B cell (primary cell): ENCODE results near the gene ERP27. TPM values are rescaled to one million over a fixed set of nuclear protein-coding genes. Genes with fewer than 3 reads are reported as not detected.

Experiments
- ATAC-seq: fragments of 200-7000 bp; cut with Tn5 transposase; one replicate; pipeline ENCODE4 v1.10.0; 2021; ENCODE audit warnings: low read depth, mild to moderate bottlenecking, moderate number of reproducible peaks, moderate library complexity
- CTCF ChIA-PET: fragments of 350-600 bp; sonication (Branson Sonifier 250); formaldehyde crosslinking; loops from one replicate; lab custom pipeline; 2021; ENCODE audit warnings: antibody characterized with exemption, inconsistent platforms; lab: Charles Lee
- POLR2A ChIA-PET: fragments of 350-600 bp; sonication (Branson Sonifier 250); formaldehyde crosslinking; loops from one replicate; lab custom pipeline; 2021; ENCODE audit warnings: antibody characterized with exemption; lab: Charles Lee
- DNase-seq: peaks from one replicate; pipeline ENCODE4 v3.0.0; 2013
- H2AFZ ChIP-seq: 2 replicates; pipeline ENCODE4 v1.6.1; 2012; ENCODE audit warnings: mild to moderate bottlenecking, low read depth, low read length; ENCODE audit not compliant: insufficient read depth, poor library complexity, severe bottlenecking
- H3K27ac ChIP-seq, 2 donors: 1 replicate in 1 of 2; 2 replicates in 1 of 2; pipeline ENCODE4 v1.5.1; 2012 to 2013; ENCODE audit warnings: low read length in 2 of 2, mild to moderate bottlenecking in 2 of 2, moderate library complexity in 1 of 2
- H3K27me3 ChIP-seq, 4 experiments: fragments of 200-600 bp in 1 of 4; sonication (generic) in 1 of 4; replicated peaks in 1 of 4; 1 replicate in 2 of 4; 2 replicates in 2 of 4; pipeline versions ENCODE4 v1.6.1 to v1.7.0; 2013 to 2016; ENCODE audit warnings: low read length in 3 of 4, mild to moderate bottlenecking in 2 of 4, mixed read lengths in 1 of 4, moderate library complexity in 1 of 4; ENCODE audit not compliant: insufficient read depth in 4 of 4, control insufficient read depth in 3 of 4; ENCODE audit errors: control extremely low read depth in 1 of 4
- H3K36me3 ChIP-seq, 2 experiments: replicated peaks in 1 of 2; 1 replicate in 1 of 2; 2 replicates in 1 of 2; pipeline versions ENCODE4 v1.6.1 to v1.7.1; 2013; ENCODE audit warnings: low read length in 1 of 2; ENCODE audit not compliant: insufficient read depth in 2 of 2, control insufficient read depth in 1 of 2; ENCODE audit errors: control extremely low read depth in 1 of 2, extremely low read depth in 1 of 2
- H3K4me1 ChIP-seq, 2 donors: fragments of 200-600 bp in 1 of 2; sonication (generic) in 1 of 2; 1 replicate in 1 of 2; 2 replicates in 1 of 2; pipeline versions ENCODE4 v1.5.1 to v1.6.1; 2013 to 2017; ENCODE audit warnings: low read length in 2 of 2; ENCODE audit not compliant: control insufficient read depth in 2 of 2, insufficient read depth in 2 of 2
- H3K4me2 ChIP-seq: replicated peaks from 2 replicates; pipeline ENCODE3; 2012; ENCODE audit warnings: mild to moderate bottlenecking, low read depth, low read length; ENCODE audit not compliant: poor library complexity, severe bottlenecking
- H3K4me3 ChIP-seq, 5 experiments: fragments of 200-600 bp in 1 of 5; sonication (generic) in 1 of 5; 1 replicate in 3 of 5; 2 replicates in 2 of 5; pipeline versions ENCODE4 v1.5.1 to v1.7.0; 2011 to 2016; ENCODE audit warnings: low read length in 4 of 5, mild to moderate bottlenecking in 4 of 5, low read depth in 2 of 5, control low read depth in 1 of 5, moderate library complexity in 1 of 5; ENCODE audit not compliant: insufficient read depth in 1 of 5; ENCODE audit errors: control extremely low read depth in 1 of 5, extremely low read depth in 1 of 5
- H3K79me2 ChIP-seq: fragments of 200-600 bp; sonication (generic); one replicate; pipeline ENCODE4 v1.6.0; 2016; ENCODE audit warnings: low read length; ENCODE audit not compliant: control insufficient read depth, insufficient read depth
- H3K9ac ChIP-seq: fragments of 200-600 bp; sonication (generic); 2 replicates; pipeline ENCODE4 v1.6.1; 2017; ENCODE audit warnings: mild to moderate bottlenecking, low read length, moderate library complexity
- H3K9me3 ChIP-seq, 3 donors: one replicate each; pipeline versions ENCODE4 v1.6.1 to v1.7.1; 2013; ENCODE audit warnings: low read length in 2 of 3; ENCODE audit not compliant: control insufficient read depth in 2 of 3, insufficient read depth in 1 of 3; ENCODE audit errors: control extremely low read depth in 1 of 3
- H4K20me1 ChIP-seq: 2 replicates; pipeline ENCODE4 v1.6.0; 2012; ENCODE audit warnings: mild to moderate bottlenecking, low read length; ENCODE audit not compliant: insufficient read depth, control insufficient read depth, poor library complexity, severe bottlenecking
- H3K27ac Mint-ChIP-seq: one replicate; pipeline ENCODE4 v1.8.0; 2021; ENCODE audit warnings: mixed read lengths
- H3K27me3 Mint-ChIP-seq: one replicate; pipeline ENCODE4 v1.8.0; 2021; ENCODE audit warnings: mixed read lengths
- H3K4me1 Mint-ChIP-seq: one replicate; pipeline ENCODE4 v1.8.0; 2021; ENCODE audit warnings: mixed read lengths
- H3K4me3 Mint-ChIP-seq: one replicate; pipeline ENCODE4 v1.8.0; 2021; ENCODE audit warnings: mixed read lengths
- H3K9me3 Mint-ChIP-seq: one replicate; pipeline ENCODE4 v1.8.0; 2022; ENCODE audit warnings: mixed read lengths; ENCODE audit not compliant: insufficient read depth
- EZH2 ChIP-seq: IDR thresholded peaks from 2 replicates; pipeline ENCODE4 v1.6.1; 2012; ENCODE audit warnings: borderline replicate concordance, low read depth, mild to moderate bottlenecking, moderate library complexity, low read length; ENCODE audit not compliant: insufficient read depth, poor library complexity, severe bottlenecking
- WGBS: methylation state at CpG from one replicate; pipeline ENCODE4 v1.1.5; 2013; ENCODE audit warnings: missing lambda C conversion rate; ENCODE audit not compliant: insufficient coverage; 5-methylcytosine and 5-hydroxymethylcytosine counted together
- intact Hi-C: fragments of 100-400 bp; cut with micrococcal nuclease; formaldehyde crosslinking; loops from one replicate; pipeline ENCODE4 v1.10.0; 2022
- polyA plus RNA-seq: library from polyadenylated mRNA; depleted of rRNA; stranded (reverse); fragments of >200 nt; gene quantifications from 2 replicates; pipeline ENCODE4 v1.2.3, GENCODE V29; 2012
- total RNA-seq, 2 donors: library from RNA; stranded (reverse); fragments of 120-200 nt in 1 of 2; gene quantifications; 1 replicate in 1 of 2; 2 replicates in 1 of 2; pipeline versions ENCODE4 v1.2.3 to v1.2.4, GENCODE V29; 2013 to 2022
- TF ChIP-seq, protein P1 (sequence below): fragments of 200-600 bp; IDR thresholded peaks from one replicate; pipeline ENCODE4 v1.8.0; 2022; ENCODE audit warnings: antibody characterized with exemption, mild to moderate bottlenecking

ERP27 gene
- total and polyA plus RNA-seq, 2 donors (not counting 1 experiment from before 2014, with no cell fraction given) = 7.8 to 9.0 TPM

- H3K27me3 ChIP-seq = no peaks in the 10 kb centered on the region
- peaks cover 64% of the 10 kb centered on the region for H3K4me1 Mint-ChIP-seq
- peak within 1 kb of the TSS; percentile 77 for H3K9ac ChIP-seq
- peak within 1 kb of the TSS; percentile 97 for H3K4me3 Mint-ChIP-seq
- H3K27me3 Mint-ChIP-seq = no peaks in the 10 kb centered on the region
- H3K9me3 Mint-ChIP-seq = no peaks in the 10 kb centered on the region
- peaks cover 4 to 23% of the 10 kb centered on the region in 2 experiments for H3K36me3 ChIP-seq
- peak; percentile 75 for ATAC-seq
- TF ChIP-seq, protein P1, sequence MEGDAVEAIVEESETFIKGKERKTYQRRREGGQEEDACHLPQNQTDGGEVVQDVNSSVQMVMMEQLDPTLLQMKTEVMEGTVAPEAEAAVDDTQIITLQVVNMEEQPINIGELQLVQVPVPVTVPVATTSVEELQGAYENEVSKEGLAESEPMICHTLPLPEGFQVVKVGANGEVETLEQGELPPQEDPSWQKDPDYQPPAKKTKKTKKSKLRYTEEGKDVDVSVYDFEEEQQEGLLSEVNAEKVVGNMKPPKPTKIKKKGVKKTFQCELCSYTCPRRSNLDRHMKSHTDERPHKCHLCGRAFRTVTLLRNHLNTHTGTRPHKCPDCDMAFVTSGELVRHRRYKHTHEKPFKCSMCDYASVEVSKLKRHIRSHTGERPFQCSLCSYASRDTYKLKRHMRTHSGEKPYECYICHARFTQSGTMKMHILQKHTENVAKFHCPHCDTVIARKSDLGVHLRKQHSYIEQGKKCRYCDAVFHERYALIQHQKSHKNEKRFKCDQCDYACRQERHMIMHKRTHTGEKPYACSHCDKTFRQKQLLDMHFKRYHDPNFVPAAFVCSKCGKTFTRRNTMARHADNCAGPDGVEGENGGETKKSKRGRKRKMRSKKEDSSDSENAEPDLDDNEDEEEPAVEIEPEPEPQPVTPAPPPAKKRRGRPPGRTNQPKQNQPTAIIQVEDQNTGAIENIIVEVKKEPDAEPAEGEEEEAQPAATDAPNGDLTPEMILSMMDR = no peak
- TF ChIP-seq EZH2 = no peak
- peak; percentile 90 for DNase-seq
- peak within 1 kb of the TSS; percentile 82 for H3K4me2 ChIP-seq
- no peaks in the 10 kb centered on the region for H3K9me3 ChIP-seq
- H3K4me3 ChIP-seq = peak within 1 kb of the TSS; percentile 65 to 99 (median 84)
- ChIA-PET CTCF (interaction anchor here (0.7 to 2.6 kb wide), 3 partner anchors 13 to 34 kb away, joined by 3 to 13 read pairs (median 3); no protein-coding TSS in a partner anchor), POLR2A (interaction anchor here (1.2 to 1.6 kb wide), 2 partner anchors 13 to 34 kb away, joined by 3 to 5 read pairs; no protein-coding TSS in a partner anchor)
- H4K20me1 ChIP-seq = peaks cover 34% of the 10 kb centered on the region
- H3K4me1 ChIP-seq = peaks cover 37 to 47% of the 10 kb centered on the region in 2 donors
- intact Hi-C loops = loop anchor here (1.0 to 2.0 kb wide), 8 partner anchors 9 to 805 kb away; partner anchors contain the start of genes C12orf60 and WBP11
- peak within 1 kb of the TSS; percentile 66 for H2AFZ ChIP-seq
- 2% methylated on average over 6 of the region's 14 CpGs for WGBS
- peaks cover 65% of the 10 kb centered on the region for H3K79me2 ChIP-seq
- peak within 1 kb of the TSS; percentile 68 to 94 for H3K27ac ChIP-seq
- H3K27ac Mint-ChIP-seq = peak within 1 kb of the TSS; percentile 98
Measured at GRCh38 chr12:14961466-14962152, 23.3 kb upstream of the ERP27 start, which contains the start of gene ARHGDIB. Gene ARHGDIB (minus strand): TSS chr12:14961601. CDS start chr12:14950712, 10,889 bp downstream.
